ENCODE data around the gene WDFY4.

- TF ChIP-seq E2F6 (IDR thresholded peaks at IDR 0.05; ENCODE audit: borderline replicate concordance, low read depth) (no peak), PHF8 (IDR thresholded peaks at IDR 0.05; ENCODE audit: borderline replicate concordance, low read depth) (no peak), CTCF (IDR thresholded peaks at IDR 0.05) (no peak), SMC3 (IDR thresholded peaks at IDR 0.05) (no peak), MAX (IDR thresholded peaks at IDR 0.05) (no peak), POLR2A (IDR thresholded peaks at IDR 0.05; ENCODE audit: low read length) (no peak), CHD2 (IDR thresholded peaks at IDR 0.05; ENCODE audit: low read length, partially characterized antibody) (no peak)
These were observed 20.8 kb downstream of the WDFY4 start for GRCh38 chr10:48705401-48705938.
